DOHH2 (cell line): ENCODE measurements around the gene NCKIPSD.

Experiments
- H3F3A ChIP-seq: fragments of 200-600 bp; sonication (generic), shearing (Covaris generic); 2 replicates; pipeline ENCODE4 v1.6.0; 2016; ENCODE audit warnings: antibody characterized with exemption, mild to moderate bottlenecking; ENCODE audit not compliant: control insufficient read depth, insufficient read depth
- H3K27ac ChIP-seq: fragments of 200-600 bp; sonication (generic); 2 replicates; pipeline ENCODE4 v1.5.1; 2014; ENCODE audit warnings: low read depth, mild to moderate bottlenecking, low read length, moderate library complexity
- H3K27me3 ChIP-seq: fragments of 200-600 bp; sonication (generic); 2 replicates; pipeline ENCODE4 v1.6.1; 2014; ENCODE audit warnings: mild to moderate bottlenecking, low read length, mixed read lengths; ENCODE audit not compliant: control insufficient read depth
- H3K36me3 ChIP-seq: fragments of 200-600 bp; sonication (generic); 2 replicates; pipeline ENCODE4 v1.6.1; 2014; ENCODE audit warnings: mild to moderate bottlenecking, low read length, moderate library complexity, mixed read lengths; ENCODE audit not compliant: control insufficient read depth
- H3K4me1 ChIP-seq: fragments of 200-600 bp; sonication (generic); 2 replicates; pipeline ENCODE4 v1.6.1; 2014; ENCODE audit warnings: mild to moderate bottlenecking, low read length, mixed read lengths; ENCODE audit not compliant: control insufficient read depth
- H3K4me2 ChIP-seq: fragments of 200-600 bp; sonication (generic); 2 replicates; pipeline ENCODE4 v1.6.0; 2014; ENCODE audit warnings: mild to moderate bottlenecking, low read length, moderate library complexity
- H3K4me3 ChIP-seq: fragments of 200-600 bp; sonication (generic); 2 replicates; pipeline ENCODE4 v1.5.1; 2014; ENCODE audit warnings: mild to moderate bottlenecking, low read length, mixed read lengths
- H3K79me2 ChIP-seq: fragments of 200-600 bp; sonication (generic); 2 replicates; pipeline ENCODE4 v1.6.1; 2014; ENCODE audit warnings: mild to moderate bottlenecking, low read length, mixed read lengths; ENCODE audit not compliant: control insufficient read depth
- H3K9me2 ChIP-seq: fragments of 200-600 bp; sonication (generic); replicated peaks from 2 replicates; pipeline ENCODE4 v1.6.1; 2014; ENCODE audit warnings: mild to moderate bottlenecking, low read length, mixed read lengths; ENCODE audit not compliant: control insufficient read depth
- H3K9me3 ChIP-seq: fragments of 200-600 bp; sonication (generic); 2 replicates; pipeline ENCODE4 v1.6.1; 2014; ENCODE audit warnings: antibody characterized with exemption, low read length, mixed read lengths; ENCODE audit not compliant: control insufficient read depth, insufficient read depth
- H4K20me1 ChIP-seq: fragments of 200-600 bp; sonication (generic); 2 replicates; pipeline ENCODE4 v1.6.0; 2014; ENCODE audit warnings: low read depth, mild to moderate bottlenecking, antibody characterized with exemption, low read length, moderate library complexity; ENCODE audit not compliant: control insufficient read depth, insufficient read depth
- EZH2phosphoT487 ChIP-seq: fragments of 200-600 bp; sonication (generic); IDR thresholded peaks from 2 replicates; pipeline ENCODE4 v1.6.1; 2017; ENCODE audit warnings: borderline replicate concordance, mild to moderate bottlenecking, antibody characterized with exemption, low read length, moderate library complexity, mixed read lengths
- TF ChIP-seq, protein P1 (sequence below): fragments of 200-600 bp; sonication (generic); IDR thresholded peaks from one replicate; pipeline ENCODE4 v1.5.1; 2014; ENCODE audit warnings: antibody characterized with exemption, mild to moderate bottlenecking, low read depth, low read length; ENCODE audit not compliant: poor library complexity, severe bottlenecking

The NCKIPSD gene

GRCh38 chr3:48655606-48656005, 30.1 kb downstream of the NCKIPSD start:
- Histone ChIP-seq H3K27me3 (no peaks in the 10 kb centered on the region), H4K20me1 (0 out of 2 replicates have a peak, but pooled peaks cover 3% of the 10 kb centered on the region), H3K9me3 (no peaks in the 10 kb centered on the region), H3K9me2 (no peaks in the 10 kb centered on the region), H3K4me3 (peak overlapping the region; percentile 82), H3K4me1 (peaks cover 31% of the 10 kb centered on the region), H3K27ac (peak overlapping the region; percentile 25), H3K4me2 (peak overlapping the region; percentile 75), H3K36me3 (no peaks in the 10 kb centered on the region), H3F3A (no peaks in the 10 kb centered on the region), H3K79me2 (no peaks in the 10 kb centered on the region)
- TF ChIP-seq, protein P1, sequence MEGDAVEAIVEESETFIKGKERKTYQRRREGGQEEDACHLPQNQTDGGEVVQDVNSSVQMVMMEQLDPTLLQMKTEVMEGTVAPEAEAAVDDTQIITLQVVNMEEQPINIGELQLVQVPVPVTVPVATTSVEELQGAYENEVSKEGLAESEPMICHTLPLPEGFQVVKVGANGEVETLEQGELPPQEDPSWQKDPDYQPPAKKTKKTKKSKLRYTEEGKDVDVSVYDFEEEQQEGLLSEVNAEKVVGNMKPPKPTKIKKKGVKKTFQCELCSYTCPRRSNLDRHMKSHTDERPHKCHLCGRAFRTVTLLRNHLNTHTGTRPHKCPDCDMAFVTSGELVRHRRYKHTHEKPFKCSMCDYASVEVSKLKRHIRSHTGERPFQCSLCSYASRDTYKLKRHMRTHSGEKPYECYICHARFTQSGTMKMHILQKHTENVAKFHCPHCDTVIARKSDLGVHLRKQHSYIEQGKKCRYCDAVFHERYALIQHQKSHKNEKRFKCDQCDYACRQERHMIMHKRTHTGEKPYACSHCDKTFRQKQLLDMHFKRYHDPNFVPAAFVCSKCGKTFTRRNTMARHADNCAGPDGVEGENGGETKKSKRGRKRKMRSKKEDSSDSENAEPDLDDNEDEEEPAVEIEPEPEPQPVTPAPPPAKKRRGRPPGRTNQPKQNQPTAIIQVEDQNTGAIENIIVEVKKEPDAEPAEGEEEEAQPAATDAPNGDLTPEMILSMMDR, result no peak
- no peak for TF ChIP-seq EZH2phosphoT487

GRCh38 chr3:48655063-48655462, 30.7 kb downstream of the NCKIPSD start:
- Histone ChIP-seq H3K27me3 (no peaks in the 10 kb centered on the region), H4K20me1 (0 out of 2 replicates have a peak, but pooled peaks cover 3% of the 10 kb centered on the region), H3K36me3 (no peaks in the 10 kb centered on the region), H3K79me2 (no peaks in the 10 kb centered on the region), H3K4me2 (peak overlapping the region; percentile 75), H3K9me2 (no peaks in the 10 kb centered on the region), H3F3A (no peaks in the 10 kb centered on the region), H3K4me3 (peak overlapping the region; percentile 82), H3K4me1 (peaks cover 31% of the 10 kb centered on the region), H3K9me3 (no peaks in the 10 kb centered on the region), H3K27ac (no peak overlapping the region)
- TF ChIP-seq, protein P1, result no peak
- TF ChIP-seq EZH2phosphoT487, result no peak

- no peaks in the 10 kb centered on the region for H3K27me3 ChIP-seq
- TF ChIP-seq, protein P1, result no peak
- TF ChIP-seq EZH2phosphoT487, result no peak
- no peak overlapping the region for H3K4me2 ChIP-seq
- no peaks in the 10 kb centered on the region for H4K20me1 ChIP-seq
- H3F3A ChIP-seq, result no peaks in the 10 kb centered on the region
- peaks cover 31% of the 10 kb centered on the region for H3K4me1 ChIP-seq
- no peak overlapping the region for H3K4me3 ChIP-seq
- no peak overlapping the region for H3K27ac ChIP-seq
- no peaks in the 10 kb centered on the region for H3K36me3 ChIP-seq
- no peaks in the 10 kb centered on the region for H3K79me2 ChIP-seq
- no peaks in the 10 kb centered on the region for H3K9me3 ChIP-seq
- no peaks in the 10 kb centered on the region for H3K9me2 ChIP-seq
These were observed 32.6 kb downstream of the NCKIPSD start for GRCh38 chr3:48652923-48653715.
